AG10803 (cell line): ENCODE results near the gene CDH24.
A peak's percentile ranks its signal among the peaks of the same experiment; 100 is the strongest.

Source experiments
- DNase-seq: peaks from one replicate; pipeline ENCODE4 v3.0.0; 2010; ENCODE audit warnings: low read depth
- H3K4me3 ChIP-seq: 2 replicates; pipeline ENCODE4 v1.5.1; 2011; ENCODE audit warnings: mild to moderate bottlenecking, low read length, control low read depth
- TF ChIP-seq, protein P1 (sequence below): conservative IDR thresholded peaks from 2 replicates; pipeline ENCODE4 v1.5.1; 2011; ENCODE audit warnings: mild to moderate bottlenecking, low read length, control low read depth, inconsistent platforms

The CDH24 gene

DNA sequence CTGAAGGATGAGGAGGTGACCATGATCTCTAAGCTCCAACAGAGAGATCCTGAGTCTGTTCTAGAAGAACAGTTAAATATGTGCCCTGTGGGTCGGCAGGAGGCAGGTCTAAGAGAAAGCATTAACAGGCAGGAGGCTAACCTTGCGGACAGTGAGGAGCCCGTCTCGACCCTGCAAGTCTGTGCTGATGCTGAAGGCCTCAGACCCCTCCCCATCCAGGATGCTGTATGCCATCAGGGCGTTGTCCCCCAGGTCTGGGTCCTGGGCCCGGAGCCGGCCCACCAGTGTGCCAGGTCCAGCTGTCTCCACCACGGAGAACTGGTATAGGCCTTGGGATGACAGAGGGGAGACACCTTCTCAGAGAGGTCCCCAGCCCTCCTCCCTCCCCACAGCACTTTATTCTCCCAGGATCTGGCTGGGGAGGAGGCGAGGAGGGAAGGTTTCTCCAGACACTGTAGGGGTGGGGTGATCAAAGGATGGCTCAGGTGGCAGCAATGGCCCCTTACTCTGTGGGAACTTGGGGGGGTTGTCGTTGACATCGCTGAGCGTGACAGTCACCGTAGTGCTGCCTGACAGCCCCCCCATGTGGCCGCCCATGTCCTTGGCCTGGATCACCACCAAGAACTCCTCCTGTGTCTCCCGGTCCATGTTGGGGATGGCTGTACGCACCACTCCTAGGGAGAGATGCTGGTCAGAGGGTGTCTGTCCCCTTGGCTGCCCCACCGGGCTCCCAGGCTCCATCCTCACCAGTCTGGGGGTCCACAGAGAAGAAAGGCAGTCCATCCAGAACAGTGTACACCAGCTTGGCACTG is 3.1 kb downstream of the CDH24 start:
- TF ChIP-seq, protein P1, sequence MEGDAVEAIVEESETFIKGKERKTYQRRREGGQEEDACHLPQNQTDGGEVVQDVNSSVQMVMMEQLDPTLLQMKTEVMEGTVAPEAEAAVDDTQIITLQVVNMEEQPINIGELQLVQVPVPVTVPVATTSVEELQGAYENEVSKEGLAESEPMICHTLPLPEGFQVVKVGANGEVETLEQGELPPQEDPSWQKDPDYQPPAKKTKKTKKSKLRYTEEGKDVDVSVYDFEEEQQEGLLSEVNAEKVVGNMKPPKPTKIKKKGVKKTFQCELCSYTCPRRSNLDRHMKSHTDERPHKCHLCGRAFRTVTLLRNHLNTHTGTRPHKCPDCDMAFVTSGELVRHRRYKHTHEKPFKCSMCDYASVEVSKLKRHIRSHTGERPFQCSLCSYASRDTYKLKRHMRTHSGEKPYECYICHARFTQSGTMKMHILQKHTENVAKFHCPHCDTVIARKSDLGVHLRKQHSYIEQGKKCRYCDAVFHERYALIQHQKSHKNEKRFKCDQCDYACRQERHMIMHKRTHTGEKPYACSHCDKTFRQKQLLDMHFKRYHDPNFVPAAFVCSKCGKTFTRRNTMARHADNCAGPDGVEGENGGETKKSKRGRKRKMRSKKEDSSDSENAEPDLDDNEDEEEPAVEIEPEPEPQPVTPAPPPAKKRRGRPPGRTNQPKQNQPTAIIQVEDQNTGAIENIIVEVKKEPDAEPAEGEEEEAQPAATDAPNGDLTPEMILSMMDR = peak; percentile 10
- H3K4me3 ChIP-seq = no peak overlapping the region
- DNase-seq = no peak

DNA sequence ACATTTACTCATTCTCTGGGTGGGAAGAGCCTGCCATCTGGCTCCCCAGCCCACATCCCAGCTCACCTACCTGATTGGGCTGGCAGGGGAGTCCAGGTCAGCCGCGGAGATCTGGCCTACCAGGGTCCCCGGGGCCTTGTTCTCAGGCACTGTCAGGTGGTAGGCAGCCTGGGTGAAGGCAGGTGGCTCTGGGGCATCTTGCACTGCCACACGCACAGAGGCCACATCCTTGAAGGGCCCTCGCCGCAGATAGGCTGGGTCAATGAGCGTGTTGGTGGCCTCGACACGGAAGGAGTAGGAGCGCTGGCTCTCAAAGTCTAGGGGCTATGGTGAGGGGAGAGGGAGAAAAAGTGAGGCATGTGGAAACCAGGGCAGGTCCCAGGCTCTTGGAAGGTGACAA is 3.9 kb downstream of the CDH24 start:
- TF ChIP-seq, protein P1 = no peak
- no peak overlapping the region for H3K4me3 ChIP-seq
- DNase-seq = no peak

DNA sequence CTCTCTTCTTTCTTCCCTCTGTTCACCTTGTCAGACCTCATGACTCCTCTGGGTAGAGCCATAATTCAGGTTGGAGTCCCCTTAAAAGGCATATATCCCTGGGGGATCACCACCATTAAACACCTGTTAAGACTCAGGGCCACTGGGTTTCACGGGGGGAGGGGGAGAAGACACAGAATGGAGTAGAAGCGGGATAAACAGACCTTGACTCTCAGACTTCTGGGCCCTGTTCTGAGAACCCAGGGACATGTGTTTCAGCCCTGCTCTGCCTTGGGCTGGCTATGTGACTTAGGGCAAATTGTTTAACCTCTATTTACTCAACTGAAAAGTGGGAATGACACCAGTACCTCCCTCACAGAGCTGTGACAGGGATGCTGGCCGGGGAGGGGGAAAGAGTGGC is 4.6 kb downstream of the CDH24 start:
- H3K4me3 ChIP-seq = no peak overlapping the region
- TF ChIP-seq, protein P1 = no peak
- no peak for DNase-seq

DNA sequence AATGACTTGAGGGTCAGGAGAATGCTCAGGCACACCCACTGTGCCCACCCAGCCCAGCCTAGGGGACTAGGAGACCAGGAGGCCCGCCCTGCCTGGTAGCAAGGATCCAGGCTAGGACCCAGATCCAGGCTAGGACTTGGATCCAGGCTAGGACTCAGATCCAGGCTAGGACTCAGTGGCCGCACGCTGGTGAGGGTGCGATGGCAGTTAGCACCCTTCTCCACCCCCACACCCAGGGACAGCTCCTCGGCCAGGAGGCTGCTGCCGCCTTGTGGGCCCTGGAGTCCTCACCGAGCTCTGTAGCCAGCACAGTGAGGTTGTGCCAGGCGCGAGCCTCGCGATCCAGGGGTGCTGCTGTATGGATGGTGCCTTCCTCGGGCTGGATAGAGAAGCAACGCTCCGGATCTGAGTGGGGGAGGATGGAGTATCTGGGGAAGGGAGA is 5.1 kb downstream of the CDH24 start:
- TF ChIP-seq, protein P1 = peak; percentile 12
- DNase-seq = no peak
- H3K4me3 ChIP-seq = no peak overlapping the region

DNA sequence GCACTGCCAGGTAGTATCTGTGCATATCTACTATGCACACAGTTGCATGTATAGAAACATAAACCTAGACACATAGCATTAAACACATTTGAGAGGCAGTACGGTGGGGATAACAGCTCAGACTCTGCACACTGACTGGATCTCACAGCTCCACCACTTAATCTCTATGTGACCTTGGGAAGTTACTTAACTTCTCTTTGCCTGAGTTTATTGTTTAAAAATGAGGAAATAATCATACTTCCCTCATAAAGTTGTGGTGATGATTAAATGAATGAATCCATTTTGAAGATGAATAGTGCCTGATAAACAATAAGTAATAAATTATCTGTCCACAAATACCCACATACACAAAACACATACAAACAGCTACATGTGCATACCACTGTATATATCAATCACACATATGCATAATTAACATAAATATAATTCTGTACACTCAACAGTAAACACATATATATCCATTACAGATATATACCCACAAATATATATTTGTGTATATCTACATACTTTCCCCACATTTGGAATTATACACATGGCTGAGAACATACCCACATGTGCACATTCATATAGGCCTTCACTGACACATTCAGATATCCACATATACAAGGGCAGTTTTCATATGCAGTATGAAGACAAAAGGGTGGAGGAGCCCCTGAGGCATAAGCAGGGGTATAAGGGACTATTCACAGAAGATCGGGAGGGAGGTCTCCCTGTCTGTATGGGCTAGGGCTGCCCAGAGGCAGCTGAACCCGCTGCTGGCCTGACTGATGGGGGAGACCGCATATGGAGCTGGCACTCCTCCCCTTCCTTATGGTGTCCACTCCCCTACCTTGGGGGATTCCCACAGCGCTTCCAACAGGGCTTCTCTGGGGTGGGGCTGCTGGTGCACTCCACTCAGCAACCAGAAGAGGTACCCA is 5.9 kb downstream of the CDH24 start:
- TF ChIP-seq, protein P1 = no peak
- DNase-seq = no peak
- H3K4me3 ChIP-seq = no peak overlapping the region

DNA sequence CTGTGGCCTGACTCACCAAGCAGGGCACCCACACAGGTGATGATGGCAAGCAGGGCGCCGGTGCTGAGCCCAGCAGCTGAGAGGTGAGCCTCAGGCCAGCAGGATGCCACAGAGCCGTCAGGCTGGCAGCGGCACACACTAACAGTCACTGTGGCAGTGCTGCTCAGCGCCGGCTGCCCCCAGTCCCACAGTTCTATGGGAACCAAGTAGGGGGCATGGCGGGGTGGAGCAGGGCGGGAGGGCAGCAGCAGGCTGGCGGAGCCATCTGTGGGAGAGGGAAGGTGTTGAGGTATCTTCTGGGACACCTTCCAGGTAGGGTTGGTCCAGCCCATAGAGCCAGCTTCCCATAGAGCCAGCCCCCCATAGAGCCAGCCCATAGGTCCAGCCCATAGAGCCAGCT is 8.3 kb downstream of the CDH24 start:
- DNase-seq = no peak
- TF ChIP-seq, protein P1 = no peak
- H3K4me3 ChIP-seq = no peak overlapping the region
